Melanocyte of skin (primary cell): ENCODE data around the gene CLN3. TPM values are rescaled to one million over a fixed set of nuclear protein-coding genes. Genes with fewer than 3 reads are reported as not detected.

Experiments used
- total RNA-seq, 2 donors: library from RNA; depleted of rRNA; stranded (reverse); fragments of >200 nt; gene quantifications; 2 replicates each; pipeline ENCODE4 v1.2.3, GENCODE V29; 2012

CLN3 gene
- total RNA-seq = 10 to 100 TPM; 24.3 to 28.6 TPM

GRCh38 chr16:28491970-28492474 is at the start of gene CLN3:
TSS of gene CLN3 (minus strand) at chr16:28492074. CDS start at chr16:28491759, 315 bp downstream.

GRCh38 chr16:28538733-28539596 is 47.1 kb upstream of the CLN3 start, which contains the start of gene NUPR1:
TSS of gene NUPR1 (minus strand) at chr16:28538974. CDS start at chr16:28538907, 67 bp downstream.

GRCh38 chr16:28494121-28494851 is 2.4 kb upstream of the CLN3 start, which contains the start of gene APOBR:
TSS of gene APOBR (plus strand) at chr16:28494643. CDS start at chr16:28494682, 39 bp downstream.

Other genes starting within 250 kb of the CLN3 start
- gene SBK1, start 199.5 kb downstream of the CLN3 start, total RNA-seq = under 1 TPM in 1 of 2 donors, not detected in 1; under 0.01 TPM
- gene NPIPB6, start 128.6 kb downstream of the CLN3 start, total RNA-seq = not detected
- 10 to 100 TPM; 67.6 to 69.5 TPM for gene EIF3CL, start 88.2 kb downstream of the CLN3 start, total RNA-seq
- gene NPIPB7, start 19.7 kb downstream of the CLN3 start, total RNA-seq = not detected
- not detected for gene APOBR, start 2.6 kb upstream of the CLN3 start, total RNA-seq
- gene IL27, start 14.8 kb upstream of the CLN3 start, total RNA-seq = not detected
- gene NUPR1, start 46.9 kb upstream of the CLN3 start, total RNA-seq = 1 to 10 TPM in 1 of 2 donors, under 1 TPM in 1; 1.00 to 2.8 TPM
- gene SGF29, start 61.8 kb upstream of the CLN3 start, total RNA-seq = 1 to 10 TPM; 8.3 to 9.6 TPM
- not detected for gene SULT1A2, start 105.0 kb upstream of the CLN3 start, total RNA-seq
- gene SULT1A1, start 118.0 kb upstream of the CLN3 start, total RNA-seq = under 1 TPM in 1 of 2 donors, not detected in 1; under 0.01 TPM
- gene NPIPB8, start 146.0 kb upstream of the CLN3 start, total RNA-seq = under 1 TPM in 1 of 2 donors, not detected in 1; under 0.01 TPM
- gene EIF3C, start 219.4 kb upstream of the CLN3 start, total RNA-seq = 10 to 100 TPM; 31.7 to 61.6 TPM